ENCODE measurements around the gene CYTIP.

DNA sequence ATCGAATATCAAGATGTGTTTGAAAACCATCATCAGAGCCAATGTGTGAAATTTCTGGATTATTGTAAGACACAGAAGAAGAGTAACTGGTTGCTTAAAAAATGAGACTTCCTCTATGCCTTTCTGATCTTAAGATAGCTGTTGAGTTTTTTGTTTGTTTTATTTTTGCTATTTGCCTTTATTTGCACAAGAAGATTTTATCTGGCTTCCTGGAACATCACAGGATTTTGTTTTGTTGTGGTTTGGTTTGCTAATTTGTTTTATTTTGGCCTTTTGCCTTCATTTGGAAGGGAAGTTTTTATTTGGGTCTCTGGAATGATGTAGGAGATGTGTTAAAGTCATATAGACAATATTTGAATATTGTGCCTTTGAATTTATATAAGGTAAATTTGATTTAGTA is 3.9 kb upstream of the CYTIP start:
- TF ChIP-seq FOXA1 (IDR thresholded peaks at IDR 0.05): no peak
- TF ChIP-seq FOXM1 (IDR thresholded peaks at IDR 0.05; ENCODE audit: borderline replicate concordance): no peak
- TF ChIP-seq SP1 (IDR thresholded peaks at IDR 0.05): no peak
- TF ChIP-seq ELF4 (IDR thresholded peaks at IDR 0.05): no peak
- TF ChIP-seq NFRKB (IDR thresholded peaks at IDR 0.05): no peak
- TF ChIP-seq BHLHE40 (IDR thresholded peaks at IDR 0.05; ENCODE audit: borderline replicate concordance): no peak
- TF ChIP-seq TARDBP (IDR thresholded peaks at IDR 0.05): no peak
- TF ChIP-seq FOXK2 (IDR thresholded peaks at IDR 0.05): no peak
- no peak for TF ChIP-seq ARNT (IDR thresholded peaks at IDR 0.05)
- no peak for TF ChIP-seq SUZ12 (IDR thresholded peaks at IDR 0.05)
- TF ChIP-seq CTBP1 (IDR thresholded peaks at IDR 0.05; ENCODE audit: borderline replicate concordance): no peak
- TF ChIP-seq ZNF384 (IDR thresholded peaks at IDR 0.05): no peak
- TF ChIP-seq, protein P1, sequence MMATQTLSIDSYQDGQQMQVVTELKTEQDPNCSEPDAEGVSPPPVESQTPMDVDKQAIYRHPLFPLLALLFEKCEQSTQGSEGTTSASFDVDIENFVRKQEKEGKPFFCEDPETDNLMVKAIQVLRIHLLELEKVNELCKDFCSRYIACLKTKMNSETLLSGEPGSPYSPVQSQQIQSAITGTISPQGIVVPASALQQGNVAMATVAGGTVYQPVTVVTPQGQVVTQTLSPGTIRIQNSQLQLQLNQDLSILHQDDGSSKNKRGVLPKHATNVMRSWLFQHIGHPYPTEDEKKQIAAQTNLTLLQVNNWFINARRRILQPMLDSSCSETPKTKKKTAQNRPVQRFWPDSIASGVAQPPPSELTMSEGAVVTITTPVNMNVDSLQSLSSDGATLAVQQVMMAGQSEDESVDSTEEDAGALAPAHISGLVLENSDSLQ (IDR thresholded peaks at IDR 0.05): no peak

All from HEK293T (cell line).